HL-60/S4 (cell line): Measurements from ENCODE around the gene ADRA2B.
"Not testable (repeated sequence)": the region's sequence is repeated elsewhere in the genome, so short reads cannot be mapped to it uniquely, and the experiment has no call there.

Experiments
- in situ Hi-C: fragments of 300-500 bp; cut with MboI; formaldehyde crosslinking; loops from 2 replicates; pipeline ENCODE4 v1.14.3; 2022; ENCODE audit warnings: low sequenced_read_pairs

The ADRA2B gene

GRCh38 chr2:96093528-96093927, 22.8 kb downstream of the ADRA2B start:
- in situ Hi-C loops, result no loop called here

- in situ Hi-C loops, result no loop called here
These were observed 23.4 kb downstream of the ADRA2B start for GRCh38 chr2:96092951-96093350.

- in situ Hi-C loops, result no loop called here
These were observed 23.8 kb downstream of the ADRA2B start for GRCh38 chr2:96092573-96092877.

- in situ Hi-C loops, result no loop called here
These were observed 24.4 kb downstream of the ADRA2B start for GRCh38 chr2:96091711-96092572.

- in situ Hi-C loops, result no loop called here
These were observed 25.1 kb downstream of the ADRA2B start for GRCh38 chr2:96091141-96091710.

GRCh38 chr2:96090196-96090926, 26.0 kb downstream of the ADRA2B start:
- in situ Hi-C loops, result no loop called here

- in situ Hi-C loops, result no loop called here
These were observed 26.8 kb downstream of the ADRA2B start for GRCh38 chr2:96089356-96090195.

GRCh38 chr2:96088340-96089335, 27.7 kb downstream of the ADRA2B start:
- in situ Hi-C loops, result no loop called here

GRCh38 chr2:96087130-96087529, 29.2 kb downstream of the ADRA2B start:
- in situ Hi-C loops, result no loop called here

- in situ Hi-C loops, result no loop called here
These were observed 30.6 kb downstream of the ADRA2B start for GRCh38 chr2:96085541-96086355.

GRCh38 chr2:96084858-96085518, 31.4 kb downstream of the ADRA2B start:
- in situ Hi-C loops, result not testable (repeated sequence)

- in situ Hi-C loops, result no loop called here
These were observed 32.1 kb downstream of the ADRA2B start for GRCh38 chr2:96083989-96084857.

- in situ Hi-C loops, result no loop called here
These were observed 33.1 kb downstream of the ADRA2B start for GRCh38 chr2:96083064-96083939.

GRCh38 chr2:96082211-96083063, 33.9 kb downstream of the ADRA2B start:
- in situ Hi-C loops, result no loop called here

- in situ Hi-C loops, result no loop called here
These were observed 35.3 kb downstream of the ADRA2B start for GRCh38 chr2:96081042-96081441.
